ENCODE results near the gene PAM. TPM values are rescaled to one million over a fixed set of nuclear protein-coding genes. Genes with fewer than 3 reads are reported as not detected.

PAM gene
- total RNA-seq, 1 donor from 2014 or later, result 267 TPM

DNA sequence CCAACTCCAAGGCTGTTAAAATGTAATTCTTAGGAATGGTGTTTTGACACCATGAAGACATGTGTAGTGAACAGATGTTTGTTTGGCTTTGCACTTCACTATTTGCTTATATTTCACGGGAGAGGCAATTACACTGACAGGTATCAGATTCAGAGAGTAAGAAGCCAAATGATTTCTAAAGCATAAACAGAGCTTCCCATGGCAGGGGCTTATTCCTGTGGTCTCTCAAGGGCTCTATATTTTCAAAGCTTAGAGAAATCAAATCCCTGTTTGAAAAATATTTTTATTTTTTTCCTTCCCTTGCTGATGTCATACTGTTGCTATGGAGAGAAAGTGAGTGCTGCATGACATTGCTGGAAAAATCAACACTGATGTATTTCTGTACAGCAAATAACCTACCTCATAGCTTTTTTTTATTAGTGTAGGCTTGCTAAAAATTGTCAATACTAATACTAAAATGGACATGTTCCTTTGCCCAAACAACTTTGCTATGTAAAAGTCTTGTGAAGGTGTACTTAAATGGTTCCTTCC, 203.4 kb downstream of the PAM start:
- peaks cover 6% of the 10 kb centered on the region for H3K36me3 Mint-ChIP-seq (ENCODE audit: unreplicated experiment)
- no peak for DNase-seq (ENCODE audit: extremely low spot score, unreplicated experiment)
- peaks cover 21% of the 10 kb centered on the region for H3K4me1 Mint-ChIP-seq (ENCODE audit: unreplicated experiment)
- no peaks in the 10 kb centered on the region for H3K9me3 Mint-ChIP-seq (ENCODE audit: unreplicated experiment)
- H3K4me3 Mint-ChIP-seq (ENCODE audit: unreplicated experiment), result no peak overlapping the region
- H3K27ac Mint-ChIP-seq (ENCODE audit: unreplicated experiment), result peak overlapping the region; percentile 86
- H3K27me3 Mint-ChIP-seq (ENCODE audit: unreplicated experiment), result no peaks in the 10 kb centered on the region
- no peak for TF ChIP-seq CTCF (IDR thresholded peaks at IDR 0.05)

GRCh38 chr5:102959055-102959454, 203.9 kb downstream of the PAM start:
- Mint-ChIP-seq H3K4me3 (ENCODE audit: unreplicated experiment) (no peak overlapping the region), H3K27ac (ENCODE audit: unreplicated experiment) (peak overlapping the region; percentile 86), H3K4me1 (ENCODE audit: unreplicated experiment) (peaks cover 21% of the 10 kb centered on the region), H3K36me3 (ENCODE audit: unreplicated experiment) (peaks cover 6% of the 10 kb centered on the region), H3K9me3 (ENCODE audit: unreplicated experiment) (no peaks in the 10 kb centered on the region), H3K27me3 (ENCODE audit: unreplicated experiment) (no peaks in the 10 kb centered on the region)
- DNase-seq (ENCODE audit: extremely low spot score, unreplicated experiment), result no peak
- no peak for TF ChIP-seq CTCF (IDR thresholded peaks at IDR 0.05)

- Mint-ChIP-seq H3K27me3 (ENCODE audit: unreplicated experiment) (no peaks in the 10 kb centered on the region), H3K9me3 (ENCODE audit: unreplicated experiment) (no peaks in the 10 kb centered on the region), H3K4me1 (ENCODE audit: unreplicated experiment) (peaks cover 17% of the 10 kb centered on the region), H3K4me3 (ENCODE audit: unreplicated experiment) (no peak overlapping the region), H3K27ac (ENCODE audit: unreplicated experiment) (no peak overlapping the region), H3K36me3 (ENCODE audit: unreplicated experiment) (peaks cover 6% of the 10 kb centered on the region)
- no peak for DNase-seq (ENCODE audit: extremely low spot score, unreplicated experiment)
- TF ChIP-seq CTCF (IDR thresholded peaks at IDR 0.05), result no peak
These were observed 206.6 kb downstream of the PAM start for GRCh38 chr5:102961671-102962070.

GRCh38 chr5:102965653-102966052, 210.5 kb downstream of the PAM start:
- Mint-ChIP-seq H3K36me3 (ENCODE audit: unreplicated experiment) (peaks cover 4% of the 10 kb centered on the region), H3K9me3 (ENCODE audit: unreplicated experiment) (no peaks in the 10 kb centered on the region), H3K27ac (ENCODE audit: unreplicated experiment) (no peak overlapping the region), H3K4me1 (ENCODE audit: unreplicated experiment) (no peaks in the 10 kb centered on the region), H3K27me3 (ENCODE audit: unreplicated experiment) (no peaks in the 10 kb centered on the region), H3K4me3 (ENCODE audit: unreplicated experiment) (no peak overlapping the region)
- no peak for DNase-seq (ENCODE audit: extremely low spot score, unreplicated experiment)
- no peak for TF ChIP-seq CTCF (IDR thresholded peaks at IDR 0.05)

- H3K4me3 Mint-ChIP-seq (ENCODE audit: unreplicated experiment), result no peak overlapping the region
- no peak for TF ChIP-seq CTCF (IDR thresholded peaks at IDR 0.05)
- H3K36me3 Mint-ChIP-seq (ENCODE audit: unreplicated experiment), result peaks cover 11% of the 10 kb centered on the region
- H3K9me3 Mint-ChIP-seq (ENCODE audit: unreplicated experiment), result no peaks in the 10 kb centered on the region
- H3K27ac Mint-ChIP-seq (ENCODE audit: unreplicated experiment), result no peak overlapping the region
- no peaks in the 10 kb centered on the region for H3K27me3 Mint-ChIP-seq (ENCODE audit: unreplicated experiment)
- H3K4me1 Mint-ChIP-seq (ENCODE audit: unreplicated experiment), result no peaks in the 10 kb centered on the region
- no peak for DNase-seq (ENCODE audit: extremely low spot score, unreplicated experiment)
These were observed 214.5 kb downstream of the PAM start for GRCh38 chr5:102969641-102970040.
